Small intestine (tissue), 7 donors: ENCODE results near the gene CAMKMT. TPM values are rescaled to one million over a fixed set of nuclear protein-coding genes. Genes with fewer than 3 reads are reported as not detected.

Experiments
- DNase-seq, 2 donors: peaks; one replicate each; pipeline versions ENCODE4 v3.0.0 to v3.0.0-alpha.2; 2013
- FAIRE-seq: peaks from 2 replicates; lab custom pipeline; 2012; peaks lifted over from hg19 to GRCh38; lab: Jason Lieb, UNC
- H3K27ac ChIP-seq, 3 donors: one replicate each; pipeline ENCODE4 v1.5.1; 2013; ENCODE audit warnings: low read length in 2 of 3, mild to moderate bottlenecking in 2 of 3, control low read depth in 1 of 3, inconsistent platforms in 1 of 3, low read depth in 1 of 3, moderate library complexity in 1 of 3
- H3K27me3 ChIP-seq, 3 donors: one replicate each; pipeline ENCODE4 v1.6.1; 2013; ENCODE audit warnings: low read length in 3 of 3, inconsistent platforms in 1 of 3; ENCODE audit not compliant: control insufficient read depth in 3 of 3, insufficient read depth in 3 of 3
- H3K36me3 ChIP-seq, 3 donors: one replicate each; pipeline ENCODE4 v1.6.1; 2013; ENCODE audit warnings: low read length in 3 of 3, inconsistent platforms in 1 of 3, low read depth in 1 of 3, mild to moderate bottlenecking in 1 of 3, moderate library complexity in 1 of 3; ENCODE audit not compliant: control insufficient read depth in 3 of 3, insufficient read depth in 2 of 3
- H3K4me1 ChIP-seq, 3 donors: one replicate each; pipeline ENCODE4 v1.6.1; 2013; ENCODE audit warnings: low read length in 2 of 3, inconsistent platforms in 1 of 3, low read depth in 1 of 3, mild to moderate bottlenecking in 1 of 3, moderate library complexity in 1 of 3; ENCODE audit not compliant: control insufficient read depth in 3 of 3, insufficient read depth in 2 of 3
- H3K4me3 ChIP-seq, 3 donors: one replicate each; pipeline ENCODE4 v1.5.1; 2013; ENCODE audit warnings: low read length in 3 of 3, control low read depth in 1 of 3, inconsistent platforms in 1 of 3, low read depth in 1 of 3, mild to moderate bottlenecking in 1 of 3, moderate library complexity in 1 of 3
- H3K9me3 ChIP-seq, 2 donors: one replicate each; pipeline ENCODE4 v1.6.1; 2013; ENCODE audit warnings: low read depth in 1 of 2, low read length in 1 of 2; ENCODE audit not compliant: control insufficient read depth in 2 of 2, insufficient read depth in 1 of 2
- WGBS, 3 donors: extraction: QIAGEN DNeasy Blood & Tissue Kit; methylation state at CpG; one replicate each; pipeline ENCODE4 v1.1.7; 2013; 5-methylcytosine and 5-hydroxymethylcytosine counted together
- polyA plus RNA-seq, 4 donors: library from polyadenylated mRNA; stranded (reverse) in 3 of 4; unstranded in 1 of 4; fragments of 200-250 nt in 3 of 4; fragments of 120-200 nt in 1 of 4; gene quantifications; one replicate each; pipeline versions ENCODE4 v1.2.1 to v1.2.3, GENCODE V29; 2013
- donor health status: healthy with polysubstance abuse.
- donor health status: control.
- donor health status: control.
- donor health status: Bipolar disorder and iron deficiency.
- donor health status: healthy.

The CAMKMT gene
- polyA plus RNA-seq, 4 donors: 3.5 to 9.6 (median 6.9) TPM

DNA sequence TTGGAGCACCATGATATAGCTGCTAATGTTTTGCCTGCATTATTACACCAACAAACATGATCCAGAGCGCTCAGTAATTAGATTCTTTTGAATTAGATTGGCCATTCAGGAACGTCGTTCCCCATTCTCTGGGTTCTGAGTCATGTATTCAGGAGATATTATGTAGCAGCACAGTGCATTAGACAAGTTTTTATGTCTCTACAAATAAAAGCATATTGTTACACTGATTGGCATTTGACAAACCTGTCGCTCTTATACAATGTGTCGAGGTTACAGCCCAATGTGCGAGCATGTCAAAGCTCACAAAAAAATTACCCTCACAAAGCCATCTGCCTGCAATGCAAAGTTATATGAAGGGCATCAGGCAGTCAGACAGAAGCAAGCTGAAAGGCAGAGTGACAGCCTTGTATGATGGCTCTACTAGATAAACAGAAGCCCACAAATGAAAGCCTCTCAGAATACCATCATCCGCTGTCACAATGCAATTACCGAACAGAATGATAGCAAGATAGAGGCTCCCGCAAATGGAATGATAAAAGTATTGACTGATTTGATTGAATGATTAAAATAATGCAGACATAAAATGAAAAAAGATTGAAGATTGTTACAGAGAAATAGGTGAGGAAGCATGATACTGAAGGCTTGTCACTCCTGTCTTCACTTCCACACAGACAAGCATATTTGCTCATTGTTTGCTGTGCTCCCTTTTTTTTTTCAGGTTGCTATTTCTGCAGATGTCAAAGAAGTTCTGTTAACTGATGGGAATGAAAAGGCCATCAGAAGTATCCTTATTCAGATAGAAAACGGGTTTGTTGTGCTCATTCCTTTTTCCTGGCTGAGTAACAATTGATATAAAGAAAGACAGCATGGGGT is 345.2 kb downstream of the CAMKMT start:
- H3K36me3 ChIP-seq: no peaks in the 10 kb centered on the region
- 91 to 95% (median 92%) methylated on average over 10 of the region's 10 CpGs for WGBS, 3 donors
- H3K4me3 ChIP-seq: no peak overlapping the region
- H3K27ac ChIP-seq: no peak overlapping the region
- H3K27me3 ChIP-seq: no peaks in the 10 kb centered on the region
- FAIRE-seq: no peak
- H3K9me3 ChIP-seq: no peaks in the 10 kb centered on the region
- no peak for DNase-seq
- no peaks in the 10 kb centered on the region for H3K4me1 ChIP-seq

DNA sequence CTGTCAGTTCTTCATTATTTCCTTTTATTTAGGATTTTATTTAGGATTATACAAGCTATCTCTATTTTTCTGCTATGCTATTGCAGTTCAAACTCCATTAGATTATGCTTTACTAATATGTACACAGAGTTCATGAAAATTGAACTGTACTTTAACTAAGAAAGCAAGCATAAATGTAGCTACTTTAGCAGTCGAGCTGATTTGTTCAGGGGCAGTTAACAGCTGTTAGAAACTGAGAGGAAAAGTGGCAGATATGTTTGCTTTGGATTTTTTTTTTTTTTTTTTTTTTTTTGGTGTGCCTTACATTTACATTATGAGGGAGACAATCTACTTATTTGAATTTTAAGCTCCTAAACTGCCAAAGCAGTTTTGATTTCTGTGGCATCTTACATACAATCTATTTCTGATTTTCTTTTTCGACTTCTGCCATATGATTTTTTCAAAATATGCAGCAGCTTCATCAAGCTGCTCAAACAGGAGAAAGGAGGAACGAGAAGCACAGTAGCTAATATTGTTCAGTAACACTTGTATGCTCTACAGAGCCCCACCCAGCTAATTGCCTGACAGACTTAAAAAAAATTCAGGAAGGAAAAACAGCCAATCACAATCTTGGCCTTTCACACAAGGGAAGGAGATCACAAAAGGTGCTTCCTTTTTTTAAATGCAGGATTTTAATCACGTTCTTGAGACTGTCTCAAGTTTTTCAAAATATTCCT is 346.4 kb downstream of the CAMKMT start:
- H3K9me3 ChIP-seq: no peaks in the 10 kb centered on the region
- no peaks in the 10 kb centered on the region for H3K36me3 ChIP-seq
- H3K27me3 ChIP-seq: no peaks in the 10 kb centered on the region
- DNase-seq (peak; percentile 11 to 43), FAIRE-seq (no peak)
- no peak overlapping the region for H3K27ac ChIP-seq
- H3K4me3 ChIP-seq: no peak overlapping the region
- WGBS, 3 donors: 21 to 33% (median 26%) methylated on average over 4 of the region's 4 CpGs
- no peaks in the 10 kb centered on the region for H3K4me1 ChIP-seq

DNA sequence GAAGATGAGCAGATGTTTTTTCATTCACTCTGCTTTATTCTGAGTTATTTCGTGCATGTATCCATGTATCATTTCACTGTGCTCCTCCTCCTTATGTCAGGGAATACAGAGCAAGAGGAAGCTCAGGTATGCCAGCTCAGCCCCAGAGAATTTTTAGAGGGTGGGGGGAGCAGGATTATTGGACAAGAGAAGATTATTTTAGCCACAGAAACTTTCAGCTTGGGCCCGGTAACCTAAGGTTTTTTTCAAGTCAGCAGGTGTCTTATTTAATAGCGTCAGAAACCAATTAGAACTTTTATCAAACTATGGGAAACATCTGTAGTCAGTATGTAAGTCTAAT is 346.9 kb downstream of the CAMKMT start:
- 59 to 61% (median 60%) methylated on average over 3 of the region's 3 CpGs for WGBS, 3 donors
- Histone ChIP-seq H3K27me3 (no peaks in the 10 kb centered on the region), H3K4me1 (no peaks in the 10 kb centered on the region), H3K27ac (no peak overlapping the region), H3K4me3 (no peak overlapping the region), H3K36me3 (no peaks in the 10 kb centered on the region), H3K9me3 (no peaks in the 10 kb centered on the region)
- DNase-seq (no peak), FAIRE-seq (no peak)

DNA sequence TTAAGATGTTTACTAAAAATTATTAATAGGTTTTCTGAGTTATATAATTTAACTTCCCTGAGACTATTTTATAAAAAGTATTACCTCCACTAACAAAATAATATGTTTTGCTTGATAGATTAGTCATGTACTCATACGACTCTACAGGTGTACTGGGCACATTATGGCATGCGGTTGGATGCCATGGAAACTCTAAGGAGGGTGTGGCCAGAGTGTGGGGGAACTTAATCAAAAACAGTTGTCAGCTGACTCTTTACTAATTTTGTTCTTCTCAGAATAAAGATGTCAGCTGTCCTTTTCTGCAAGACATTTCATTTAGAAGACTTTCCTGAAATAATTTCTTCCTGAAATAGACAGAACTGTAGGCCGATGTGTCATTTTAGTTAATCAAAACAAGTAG is 351.4 kb downstream of the CAMKMT start:
- Histone ChIP-seq H3K27ac (no peak overlapping the region), H3K9me3 (no peaks in the 10 kb centered on the region), H3K4me1 (no peaks in the 10 kb centered on the region), H3K27me3 (no peaks in the 10 kb centered on the region), H3K36me3 (no peaks in the 10 kb centered on the region), H3K4me3 (no peak overlapping the region)
- 75 to 82% (median 78%) methylated on average over 3 of the region's 3 CpGs for WGBS, 3 donors
- FAIRE-seq (no peak), DNase-seq (no peak)

DNA sequence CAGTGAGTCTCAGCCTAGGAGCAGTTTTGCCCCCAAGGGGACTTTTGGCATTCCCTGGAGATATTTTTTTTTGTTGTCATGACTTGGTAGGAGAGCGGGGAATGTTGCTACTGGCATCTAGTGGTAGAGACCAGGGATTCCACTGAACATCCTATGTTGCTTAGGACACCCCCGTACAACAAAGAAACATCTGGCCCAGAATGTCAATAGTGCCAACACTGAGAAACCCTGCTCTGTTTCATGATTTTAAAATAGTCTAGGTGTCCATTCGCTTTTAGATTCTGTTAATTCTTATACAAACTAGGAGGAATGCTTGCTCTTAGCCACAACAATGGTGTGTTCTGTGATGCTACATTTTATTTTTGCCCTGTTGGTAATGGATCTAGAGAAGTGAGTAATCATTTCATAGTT is 353.9 kb downstream of the CAMKMT start:
- Histone ChIP-seq H3K27ac (no peak overlapping the region), H3K36me3 (no peaks in the 10 kb centered on the region), H3K9me3 (no peaks in the 10 kb centered on the region), H3K4me3 (no peak overlapping the region), H3K4me1 (no peaks in the 10 kb centered on the region), H3K27me3 (no peaks in the 10 kb centered on the region)
- FAIRE-seq (no peak), DNase-seq (no peak)
- 82 to 96% (median 87%) methylated on average over 3 of the region's 3 CpGs for WGBS, 3 donors

- Histone ChIP-seq H3K36me3 (no peaks in the 10 kb centered on the region), H3K4me1 (no peaks in the 10 kb centered on the region), H3K9me3 (no peaks in the 10 kb centered on the region), H3K27me3 (no peaks in the 10 kb centered on the region), H3K27ac (no peak overlapping the region), H3K4me3 (no peak overlapping the region)
- 70 to 78% (median 77%) methylated on average over 3 of the region's 3 CpGs for WGBS, 3 donors
- FAIRE-seq (no peak), DNase-seq (no peak)
These were observed 354.4 kb downstream of the CAMKMT start for GRCh38 chr2:44716131-44716530.

DNA sequence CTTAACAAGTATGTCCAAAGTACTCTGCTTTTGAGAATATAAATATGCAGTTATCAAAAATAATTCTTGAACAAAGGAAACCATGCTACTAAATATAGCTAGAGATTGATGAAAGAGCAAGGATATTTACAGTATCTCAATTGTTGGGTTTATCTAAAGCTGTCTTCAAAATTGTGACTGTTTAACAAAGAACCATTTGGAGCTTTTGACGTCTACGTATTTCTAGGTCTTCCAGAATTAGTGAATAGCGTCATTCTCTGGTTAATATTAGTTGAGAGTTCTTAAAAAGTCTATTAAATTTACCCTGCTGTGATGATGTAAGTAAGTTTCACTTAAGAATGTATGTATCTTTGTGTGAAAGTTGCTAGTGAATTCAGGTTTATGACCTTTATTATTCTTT is 356.7 kb downstream of the CAMKMT start:
- 93 to 98% (median 96%) methylated on average over 3 of the region's 3 CpGs for WGBS, 3 donors
- FAIRE-seq (no peak), DNase-seq (no peak)
- H3K4me1 ChIP-seq: no peaks in the 10 kb centered on the region
- H3K9me3 ChIP-seq: no peaks in the 10 kb centered on the region
- H3K27me3 ChIP-seq: no peaks in the 10 kb centered on the region
- H3K36me3 ChIP-seq: no peaks in the 10 kb centered on the region
- no peak overlapping the region for H3K4me3 ChIP-seq
- H3K27ac ChIP-seq: no peak overlapping the region

- H3K4me3 ChIP-seq: no peak overlapping the region
- DNase-seq (no peak), FAIRE-seq (no peak)
- no peaks in the 10 kb centered on the region for H3K9me3 ChIP-seq
- H3K36me3 ChIP-seq: no peaks in the 10 kb centered on the region
- H3K27ac ChIP-seq: no peak overlapping the region
- no peaks in the 10 kb centered on the region for H3K4me1 ChIP-seq
- WGBS, 3 donors: 98 to 100% (median 99%) methylated on average over 2 of the region's 2 CpGs
- no peaks in the 10 kb centered on the region for H3K27me3 ChIP-seq
These were observed 357.8 kb downstream of the CAMKMT start for GRCh38 chr2:44719562-44719961.
